ENCODE data around the gene GRPEL1. TPM values are rescaled to one million over a fixed set of nuclear protein-coding genes. Genes with fewer than 3 reads are reported as not detected.

The GRPEL1 gene
- polyA plus RNA-seq, 3 donors, result 44.1 to 49.6 (median 45.4) TPM

GRCh38 chr4:7029921-7030320 lies 37.9 kb downstream of the GRPEL1 start:
- no peaks in the 10 kb centered on the region for H3K9me3 ChIP-seq (replicated peaks in 1 of 2; ENCODE audit: control insufficient read depth in 1 of 2, insufficient read depth in 1 of 2, low read length in 2 of 2)
- H2AFZ ChIP-seq (ENCODE audit: insufficient read depth, low read depth, low read length, poor library complexity, severe bottlenecking), result no peak overlapping the region
- intact Hi-C loops (cut with micrococcal nuclease), result no loop called here
- Mint-ChIP-seq H3K9me3 (peaks cover 0 to 4% (median 0%) of the 10 kb centered on the region in 7 donors), H3K36me3 (peaks cover 73 to 82% of the 10 kb centered on the region in 2 donors), H3K27me3 (ENCODE audit: low read depth in 3 of 3) (peaks cover 0 to 3% (median 1%) of the 10 kb centered on the region in 3 donors), H3K4me1 (peaks cover 3% of the 10 kb centered on the region), H3K4me3 (no peak overlapping the region), H3K27ac (peak overlapping the region in 2 of 7 donors; percentile 49 to 60)
- H4K20me1 ChIP-seq (ENCODE audit: insufficient read depth, low read length), result peaks cover 60% of the 10 kb centered on the region
- no peak for DNase-seq
- H3K4me2 ChIP-seq (replicated peaks; ENCODE audit: extremely low read depth, low read length, poor library complexity, severe bottlenecking), result no peak overlapping the region
- no peak overlapping the region for H3K9ac ChIP-seq (ENCODE audit: insufficient read depth, low read length, poor library complexity, severe bottlenecking)
- TF ChIP-seq CTCF (IDR thresholded peaks at IDR 0.05), result no peak
- WGBS (ENCODE audit: insufficient coverage), result 95% methylated on average over 10 of the region's 10 CpGs
- no peaks in the 10 kb centered on the region for H3K27me3 ChIP-seq (ENCODE audit: control insufficient read depth in 2 of 2, insufficient read depth in 2 of 2, low read length in 2 of 2)
- no peaks in the 10 kb centered on the region for H3K4me1 ChIP-seq (ENCODE audit: control insufficient read depth in 1 of 2, insufficient read depth in 2 of 2, low read length in 2 of 2)
- peaks cover 66 to 86% of the 10 kb centered on the region in 2 donors for H3K36me3 ChIP-seq (replicated peaks in 1 of 2; ENCODE audit: control insufficient read depth in 1 of 2, insufficient read depth in 2 of 2, low read length in 2 of 2)
- H3K4me3 ChIP-seq (replicated peaks in 1 of 3; ENCODE audit: low read depth in 2 of 3, low read length in 3 of 3), result no peak overlapping the region
- no peak overlapping the region for H3K27ac ChIP-seq (ENCODE audit: low read depth in 1 of 2, low read length in 2 of 2)
- H3K79me2 ChIP-seq (ENCODE audit: insufficient read depth, low read length), result no peaks in the 10 kb centered on the region

GRCh38 chr4:7029212-7029611 lies 38.7 kb downstream of the GRPEL1 start:
- 98% methylated on average over 12 of the region's 12 CpGs for WGBS (ENCODE audit: insufficient coverage)
- Histone ChIP-seq H3K4me2 (replicated peaks; ENCODE audit: extremely low read depth, low read length, poor library complexity, severe bottlenecking) (no peak overlapping the region), H2AFZ (ENCODE audit: insufficient read depth, low read depth, low read length, poor library complexity, severe bottlenecking) (no peak overlapping the region), H3K27ac (ENCODE audit: low read depth in 1 of 2, low read length in 2 of 2) (no peak overlapping the region), H3K9ac (ENCODE audit: insufficient read depth, low read length, poor library complexity, severe bottlenecking) (no peak overlapping the region), H3K36me3 (replicated peaks in 1 of 2; ENCODE audit: control insufficient read depth in 1 of 2, insufficient read depth in 2 of 2, low read length in 2 of 2) (peaks cover 73 to 93% of the 10 kb centered on the region in 2 donors), H4K20me1 (ENCODE audit: insufficient read depth, low read length) (peaks cover 60% of the 10 kb centered on the region), H3K27me3 (ENCODE audit: control insufficient read depth in 2 of 2, insufficient read depth in 2 of 2, low read length in 2 of 2) (no peaks in the 10 kb centered on the region), H3K4me1 (ENCODE audit: control insufficient read depth in 1 of 2, insufficient read depth in 2 of 2, low read length in 2 of 2) (no peaks in the 10 kb centered on the region), H3K9me3 (replicated peaks in 1 of 2; ENCODE audit: control insufficient read depth in 1 of 2, insufficient read depth in 1 of 2, low read length in 2 of 2) (no peaks in the 10 kb centered on the region), H3K4me3 (replicated peaks in 1 of 3; ENCODE audit: low read depth in 2 of 3, low read length in 3 of 3) (no peak overlapping the region), H3K79me2 (ENCODE audit: insufficient read depth, low read length) (no peaks in the 10 kb centered on the region)
- Mint-ChIP-seq H3K4me1 (peaks cover 3% of the 10 kb centered on the region), H3K36me3 (peaks cover 80 to 89% of the 10 kb centered on the region in 2 donors), H3K4me3 (no peak overlapping the region), H3K9me3 (peaks cover 0 to 3% (median 0%) of the 10 kb centered on the region in 7 donors), H3K27ac (peak overlapping the region in 1 of 7 donors; percentile 63), H3K27me3 (ENCODE audit: low read depth in 3 of 3) (peaks cover 0 to 3% (median 0%) of the 10 kb centered on the region in 3 donors)
- TF ChIP-seq CTCF (IDR thresholded peaks at IDR 0.05), result no peak
- intact Hi-C loops (cut with micrococcal nuclease), result no loop called here
- no peak for DNase-seq

Data from CD14-positive monocyte (primary cell).